GM21717 (cell line): ENCODE results near the gene MIP.
"Not testable (repeated sequence)": the region's sequence is repeated elsewhere in the genome, so short reads cannot be mapped to it uniquely, and the experiment has no call there.

Experiments
- ATAC-seq: cut with Tn5 transposase; IDR thresholded peaks from one replicate; pipeline ENCODE4 v1.9.1; 2021; ENCODE audit warnings: mild to moderate bottlenecking, moderate library complexity; ENCODE audit not compliant: unreplicated experiment

The MIP gene

DNA sequence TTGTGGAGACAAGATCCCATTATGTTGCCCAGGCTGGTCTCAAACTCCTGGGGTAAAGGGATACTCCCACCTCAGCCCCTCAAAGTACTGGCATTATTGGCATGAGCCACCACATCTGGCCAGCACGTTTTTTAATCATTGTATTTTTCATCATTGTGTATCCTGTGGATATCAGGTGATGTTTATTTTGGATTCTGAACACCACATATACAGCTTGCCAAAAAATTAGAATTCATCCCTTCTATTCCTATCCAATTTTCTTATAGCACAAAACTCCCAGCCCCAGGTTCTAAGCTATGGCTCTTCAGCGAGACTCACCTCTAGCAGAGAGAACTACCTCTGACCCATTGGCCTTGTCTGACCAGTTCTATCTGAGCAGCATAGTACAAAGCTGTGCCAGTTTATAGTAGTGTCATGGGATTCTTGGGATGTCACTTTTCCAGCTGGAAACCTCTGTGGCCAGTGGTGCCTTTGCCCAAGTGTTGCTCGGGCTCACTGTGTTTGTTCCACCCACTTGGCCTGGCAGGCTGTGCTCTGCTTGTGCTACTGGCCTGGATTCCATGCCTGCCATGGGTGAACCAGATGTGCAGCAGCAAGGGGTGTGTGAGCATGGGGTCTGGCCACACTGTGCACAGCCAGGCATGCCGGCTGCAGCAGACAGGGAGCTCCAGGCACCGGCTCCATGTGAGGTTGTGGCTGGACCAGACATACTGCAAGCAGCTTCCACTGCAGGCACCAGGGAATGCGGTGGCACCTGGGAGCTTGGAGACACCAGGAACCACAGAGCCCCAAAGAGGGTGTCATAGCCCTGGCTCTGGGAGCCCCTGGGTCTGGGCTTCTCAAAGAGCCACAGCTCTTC is 42.4 kb downstream of the MIP start:
- ATAC-seq = no peak

GRCh38 chr12:56410768-56411167 is 43.7 kb downstream of the MIP start:
- ATAC-seq = no peak

DNA sequence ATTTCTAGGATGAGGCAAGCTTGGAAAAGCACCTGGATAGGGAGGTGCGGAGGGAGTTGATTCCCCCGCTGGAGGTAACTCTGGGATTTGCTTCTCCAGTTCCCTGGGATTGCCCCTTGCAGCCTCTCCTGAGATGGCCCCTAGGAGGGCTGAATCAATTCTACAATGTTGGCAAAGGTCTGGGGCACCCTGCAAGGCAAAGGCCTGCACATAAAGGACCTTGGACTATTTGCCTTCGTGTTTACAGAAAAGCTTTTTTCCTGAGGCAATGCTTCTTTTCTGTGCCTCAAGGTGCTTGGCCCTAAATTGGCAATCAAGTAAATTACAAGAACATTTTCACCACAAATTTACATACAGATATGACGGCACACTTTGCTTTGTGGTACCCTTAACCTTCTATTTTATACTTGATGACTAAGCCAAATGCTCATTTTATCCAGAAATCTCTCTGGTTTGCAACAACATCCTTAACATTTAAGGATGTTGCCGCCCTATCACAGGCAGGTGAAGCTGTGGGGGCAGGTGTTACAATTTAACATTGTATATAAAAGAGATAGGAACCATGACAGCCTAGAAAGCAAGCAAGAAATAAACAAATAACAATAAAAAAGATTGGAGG is 45.5 kb downstream of the MIP start:
- no peak for ATAC-seq

DNA sequence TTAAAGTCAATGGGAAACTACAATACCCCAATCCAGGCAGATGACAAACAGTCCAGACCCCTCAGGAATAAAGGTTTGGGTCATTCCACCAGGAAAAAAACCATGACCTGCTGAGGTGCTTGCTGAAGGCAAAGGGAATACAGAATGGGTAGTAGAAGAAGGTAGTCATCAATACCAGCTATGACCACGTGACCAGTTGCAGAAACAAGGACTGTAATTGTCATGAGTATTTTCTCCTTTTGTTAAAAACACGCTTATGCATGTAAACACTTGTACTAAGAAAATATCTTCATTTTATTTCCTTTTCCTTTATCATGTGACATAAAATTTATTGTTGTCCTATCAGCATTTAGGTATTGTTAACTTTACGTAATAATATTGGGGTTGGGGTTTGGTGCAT is 50.2 kb downstream of the MIP start:
- ATAC-seq = not testable (repeated sequence)

GRCh38 chr12:56401612-56402011 is 52.8 kb downstream of the MIP start:
- not testable (repeated sequence) for ATAC-seq

- ATAC-seq = not testable (repeated sequence)
These were observed 53.3 kb downstream of the MIP start for GRCh38 chr12:56401125-56401524.
